ENCODE data around the gene WDR64.

WDR64 gene

GRCh38 chr1:241630005-241630404 is 22.1 kb upstream of the WDR64 start:
- no peak for DNase-seq
- in situ Hi-C loops (cut with MboI; ENCODE audit: low pct_unique_long_range_greater_than_20kb, low sequenced_read_pairs) = no loop called here

- in situ Hi-C loops (cut with MboI; ENCODE audit: low pct_unique_long_range_greater_than_20kb, low sequenced_read_pairs) = no loop called here
- no peak for DNase-seq
Measured at GRCh38 chr1:241630476-241630875, 21.6 kb upstream of the WDR64 start.

GRCh38 chr1:241630899-241631298 is 21.2 kb upstream of the WDR64 start:
- in situ Hi-C loops (cut with MboI; ENCODE audit: low pct_unique_long_range_greater_than_20kb, low sequenced_read_pairs) = no loop called here
- no peak for DNase-seq

DNA sequence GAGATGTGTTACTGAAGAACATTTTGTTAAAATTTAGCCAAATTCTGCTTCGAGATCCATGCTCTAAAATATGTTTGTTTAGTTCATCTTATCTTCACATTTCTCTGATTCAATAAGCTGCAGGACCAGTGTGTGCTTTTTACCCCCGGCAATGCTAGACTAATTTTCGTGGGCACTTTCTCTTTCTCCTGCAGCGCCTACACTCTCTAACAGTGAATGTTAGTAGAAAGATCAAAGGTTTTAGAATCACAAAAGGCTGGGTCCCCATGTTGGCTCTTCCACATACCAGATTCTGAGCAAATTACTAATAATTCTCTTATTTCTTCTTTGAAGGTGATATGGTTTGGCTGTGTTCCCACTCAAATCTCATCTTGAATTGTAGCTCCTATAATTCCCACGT is 20.4 kb upstream of the WDR64 start:
- in situ Hi-C loops (cut with MboI; ENCODE audit: low pct_unique_long_range_greater_than_20kb, low sequenced_read_pairs) = no loop called here
- no peak for DNase-seq

DNA sequence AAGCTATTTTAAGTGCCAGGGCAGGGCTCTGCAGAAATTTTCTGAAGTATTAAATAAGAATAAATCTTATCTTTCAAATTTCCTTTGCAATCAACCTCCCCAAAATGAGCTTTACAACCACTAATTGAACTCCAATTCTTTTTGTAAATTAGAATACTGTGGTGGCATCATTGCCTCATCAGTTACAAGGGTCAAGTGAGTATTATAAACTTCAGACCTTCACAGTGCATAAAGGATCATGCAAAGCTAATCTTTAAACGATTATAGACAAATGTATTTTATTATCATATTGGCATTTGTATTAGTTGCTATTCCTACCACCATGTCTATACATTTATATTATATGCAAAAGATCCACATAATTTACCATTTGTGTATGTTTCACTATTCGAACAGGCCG is 19.1 kb upstream of the WDR64 start:
- in situ Hi-C loops (cut with MboI; ENCODE audit: low pct_unique_long_range_greater_than_20kb, low sequenced_read_pairs) = no loop called here
- DNase-seq = no peak

GRCh38 chr1:241635556-241636152 is 16.4 kb upstream of the WDR64 start:
- in situ Hi-C loops (cut with MboI; ENCODE audit: low pct_unique_long_range_greater_than_20kb, low sequenced_read_pairs) = no loop called here
- DNase-seq = no peak

DNA sequence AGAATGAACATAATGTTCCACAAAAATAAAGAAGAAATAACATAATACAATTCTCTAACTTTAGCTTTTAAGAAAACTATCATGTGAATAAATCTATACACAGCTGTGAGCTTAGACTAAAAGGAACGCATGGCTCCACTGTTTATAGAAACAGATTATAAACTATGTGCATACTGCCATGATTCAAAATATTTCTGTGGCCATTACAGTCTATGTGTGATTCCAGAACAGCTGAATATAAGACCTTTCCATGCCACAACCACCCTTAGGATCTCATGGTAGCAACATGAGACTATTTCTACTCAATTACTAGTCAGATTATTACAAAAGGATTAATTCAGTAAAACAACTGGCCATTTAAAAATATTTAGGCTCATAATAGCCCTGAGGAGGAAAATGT is 15.8 kb upstream of the WDR64 start:
- DNase-seq = no peak
- in situ Hi-C loops (cut with MboI; ENCODE audit: low pct_unique_long_range_greater_than_20kb, low sequenced_read_pairs) = no loop called here

DNA sequence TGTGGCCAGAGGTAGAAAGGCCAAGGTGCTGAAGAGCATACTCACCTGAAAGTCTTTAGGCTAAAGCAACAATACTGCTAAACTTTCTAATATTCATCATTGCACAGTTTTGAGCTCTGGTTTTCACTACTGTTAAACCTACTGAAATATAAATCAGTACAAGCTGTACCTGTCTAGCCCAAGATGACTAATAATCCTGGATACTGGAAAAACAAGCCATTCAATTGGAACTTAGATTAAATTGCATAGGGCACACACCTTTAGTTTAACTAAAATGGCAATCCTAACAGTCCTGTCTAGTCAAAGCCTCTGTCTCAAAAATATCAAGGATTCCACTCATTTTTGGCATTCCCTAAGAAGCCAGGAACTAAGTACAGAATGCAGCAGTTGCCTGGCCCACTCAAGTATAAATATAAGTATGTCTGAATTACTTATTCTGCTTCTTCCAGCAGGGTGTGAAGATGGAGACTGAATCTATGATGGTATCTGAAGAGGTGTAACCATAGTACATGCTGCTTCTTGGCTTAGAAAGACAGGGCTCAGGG is 15.0 kb upstream of the WDR64 start:
- no peak for DNase-seq
- in situ Hi-C loops (cut with MboI; ENCODE audit: low pct_unique_long_range_greater_than_20kb, low sequenced_read_pairs) = no loop called here

DNA sequence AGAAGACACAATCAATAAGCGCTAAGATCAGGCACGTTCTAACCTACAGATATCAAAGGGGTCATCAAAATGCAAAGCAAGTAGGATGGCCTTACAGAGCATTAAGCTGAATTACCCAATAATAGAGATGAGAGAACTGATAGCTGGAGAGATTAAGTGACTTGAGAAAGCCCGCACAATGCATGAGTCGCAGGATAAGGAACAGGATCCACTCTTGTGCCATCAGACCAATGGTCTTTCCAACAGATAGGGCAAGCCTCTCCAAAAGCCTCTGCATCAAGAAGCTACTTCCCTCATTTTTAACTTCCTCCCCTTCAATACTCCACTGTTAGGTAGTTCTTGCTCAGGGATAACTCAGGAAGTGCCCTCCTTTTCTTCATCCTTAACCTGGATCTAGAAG is 14.5 kb upstream of the WDR64 start:
- in situ Hi-C loops (cut with MboI; ENCODE audit: low pct_unique_long_range_greater_than_20kb, low sequenced_read_pairs) = no loop called here
- DNase-seq = peak; percentile 52

- peak; percentile 34 for DNase-seq
Measured at GRCh38 chr1:241638099-241638682, 13.9 kb upstream of the WDR64 start.

DNA sequence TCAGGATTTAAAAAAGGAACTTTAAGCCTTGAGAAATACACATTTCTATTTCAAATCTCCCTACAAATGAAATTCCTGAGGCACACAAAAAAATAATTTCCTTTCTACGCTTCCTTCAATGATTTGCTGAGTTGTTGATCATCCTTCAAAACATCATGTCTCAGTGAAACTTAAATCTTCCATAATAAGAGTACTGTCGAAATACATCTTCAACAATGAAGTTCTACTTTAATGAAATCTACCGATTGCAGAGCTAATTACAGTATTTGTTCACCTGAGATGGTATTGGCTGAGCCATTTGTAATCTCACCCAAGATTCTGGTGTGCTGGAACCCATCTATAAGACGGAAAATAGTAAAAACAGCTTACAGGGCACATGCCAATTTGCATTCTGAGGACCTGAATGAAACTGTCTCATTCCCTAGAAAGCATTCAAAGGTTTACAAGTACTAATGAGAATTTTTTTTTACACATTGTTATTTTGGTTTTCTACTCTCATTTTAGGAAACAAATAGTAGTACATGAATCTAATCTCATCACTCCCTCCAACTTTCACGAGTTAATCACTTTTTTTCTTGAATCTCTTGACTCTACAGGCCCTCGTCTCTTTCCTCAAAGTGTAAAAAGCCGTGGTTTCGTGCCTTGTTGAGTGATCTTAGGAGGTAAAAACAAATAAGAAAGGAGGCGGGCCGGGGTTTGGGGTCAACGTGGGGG is 13.0 kb upstream of the WDR64 start:
- in situ Hi-C loops (cut with MboI; ENCODE audit: low pct_unique_long_range_greater_than_20kb, low sequenced_read_pairs) = no loop called here
- peak; percentile 42 for DNase-seq

More at GRCh38 chr1:241638099-241638682, 13.9 kb upstream of the WDR64 start:
- in situ Hi-C loops (cut with MboI; ENCODE audit: low pct_unique_long_range_greater_than_20kb, low sequenced_read_pairs) = no loop called here

DNA sequence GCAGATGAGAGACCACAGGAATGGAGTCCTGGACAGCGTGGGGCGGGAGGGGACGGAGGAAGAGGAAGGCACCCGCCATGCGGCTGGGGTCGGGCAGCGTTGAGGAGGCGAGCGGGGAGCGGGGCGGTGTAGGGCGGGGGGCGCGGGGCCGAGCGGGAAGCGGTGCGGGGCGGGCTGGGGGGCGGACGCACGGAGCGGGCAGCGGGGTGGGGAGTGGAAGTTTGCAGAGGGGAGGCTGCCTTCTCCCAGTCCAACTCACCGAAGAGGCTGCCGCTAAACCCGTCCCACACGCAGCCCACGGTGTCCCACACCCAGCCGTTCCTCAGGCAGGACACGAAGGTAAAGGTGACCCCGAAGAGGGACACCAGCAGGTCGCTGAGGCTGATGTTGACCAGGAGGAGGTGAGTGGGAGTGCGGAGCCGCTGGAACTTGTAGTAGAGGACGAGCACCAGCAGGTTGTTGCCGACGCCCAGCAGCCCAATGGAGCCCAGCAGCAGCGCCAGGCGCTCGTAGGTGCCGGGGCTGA is 12.4 kb upstream of the WDR64 start:
- in situ Hi-C loops (cut with MboI; ENCODE audit: low pct_unique_long_range_greater_than_20kb, low sequenced_read_pairs) = no loop called here
- DNase-seq = peak; percentile 63

DNA sequence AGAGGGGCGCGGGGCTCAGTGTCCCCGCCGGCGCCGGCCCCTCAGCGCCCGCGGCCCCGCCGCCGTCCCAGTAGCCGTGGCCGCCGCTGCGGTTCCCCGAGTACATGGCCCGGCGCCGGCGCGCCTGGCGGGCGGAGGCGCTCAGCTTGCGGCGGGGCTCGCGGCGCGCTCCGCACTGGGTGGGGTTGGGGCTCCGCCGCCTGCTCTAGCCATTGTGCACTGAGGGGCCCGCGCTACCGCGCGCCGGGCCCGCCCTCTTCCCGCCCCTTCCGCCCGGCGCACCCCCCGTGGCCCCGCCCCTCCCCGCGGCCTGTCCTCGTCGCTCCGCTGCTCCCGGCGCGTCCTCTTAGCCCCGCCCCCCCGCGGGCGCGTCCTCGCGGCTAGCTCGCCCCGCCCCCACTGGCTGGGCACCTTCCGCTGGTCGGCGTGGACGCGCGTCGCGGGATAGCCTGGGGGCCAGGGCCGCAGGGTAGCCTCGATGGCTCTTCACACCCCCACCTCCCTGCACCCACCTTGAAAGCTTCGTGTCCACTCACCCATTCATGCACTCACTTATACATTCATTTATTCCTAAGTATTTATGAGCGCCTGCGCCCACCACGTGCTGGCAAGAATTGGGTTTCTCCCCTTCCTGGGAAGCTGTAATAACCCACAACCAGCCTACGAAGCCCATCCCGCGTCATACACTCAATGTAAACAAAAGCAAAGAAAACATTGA is 11.8 kb upstream of the WDR64 start, which contains the start of the genes CHML and OPN3:
TSS of gene CHML (minus strand) at position 221 of the 718 bp plus-strand sequence. CDS start 4,603 bp downstream, outside the sequence.
TSS of gene OPN3 (minus strand) at position 221 of the 718 bp plus-strand sequence. CDS start at position 106, 115 bp downstream.
- in situ Hi-C loops (cut with MboI; ENCODE audit: low pct_unique_long_range_greater_than_20kb, low sequenced_read_pairs) = no loop called here
- peak; percentile 69 for DNase-seq

- DNase-seq = no peak
- in situ Hi-C loops (cut with MboI; ENCODE audit: low pct_unique_long_range_greater_than_20kb, low sequenced_read_pairs) = no loop called here
Measured at GRCh38 chr1:241640867-241641622, 11.0 kb upstream of the WDR64 start.

DNA sequence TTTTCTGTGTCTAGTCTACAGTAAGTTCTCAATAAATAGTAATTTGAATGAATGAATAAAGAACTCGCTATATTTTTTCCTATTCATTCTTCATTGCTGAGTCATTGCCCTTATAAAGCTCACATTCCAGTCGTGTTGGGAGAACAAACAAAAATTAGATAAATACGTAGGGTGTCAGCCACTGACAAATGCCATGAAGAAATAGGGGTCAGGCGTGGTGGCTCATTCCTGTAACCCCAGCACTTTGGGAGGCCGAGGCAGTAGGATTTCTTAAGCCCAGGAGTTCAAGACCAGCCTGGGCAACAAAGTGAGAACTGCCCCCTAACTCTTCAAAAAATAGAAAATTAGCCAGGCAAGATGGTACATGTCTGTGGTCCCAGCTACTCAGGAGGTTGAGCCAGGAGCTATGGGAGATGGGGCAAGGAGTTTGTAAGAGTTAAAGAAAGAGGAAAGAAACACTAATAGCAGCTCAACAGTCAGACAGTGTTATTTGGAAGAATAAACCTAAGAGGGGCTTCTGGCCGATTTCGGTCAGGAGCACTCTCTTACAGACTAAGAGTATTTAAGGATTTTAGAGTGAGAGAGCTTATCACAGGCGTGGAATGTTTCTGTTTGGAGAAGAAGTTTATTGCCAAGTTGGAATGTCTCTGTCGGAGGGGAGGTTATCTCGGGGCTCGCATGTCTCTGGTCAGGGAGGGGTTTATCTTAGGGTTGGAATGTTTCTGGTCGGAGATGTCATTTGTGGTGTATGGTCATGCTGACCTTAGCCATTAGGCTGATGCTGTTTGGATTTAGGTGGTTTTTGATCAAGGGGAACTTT is 10.1 kb upstream of the WDR64 start:
- in situ Hi-C loops (cut with MboI; ENCODE audit: low pct_unique_long_range_greater_than_20kb, low sequenced_read_pairs) = no loop called here
- DNase-seq = no peak

DNA sequence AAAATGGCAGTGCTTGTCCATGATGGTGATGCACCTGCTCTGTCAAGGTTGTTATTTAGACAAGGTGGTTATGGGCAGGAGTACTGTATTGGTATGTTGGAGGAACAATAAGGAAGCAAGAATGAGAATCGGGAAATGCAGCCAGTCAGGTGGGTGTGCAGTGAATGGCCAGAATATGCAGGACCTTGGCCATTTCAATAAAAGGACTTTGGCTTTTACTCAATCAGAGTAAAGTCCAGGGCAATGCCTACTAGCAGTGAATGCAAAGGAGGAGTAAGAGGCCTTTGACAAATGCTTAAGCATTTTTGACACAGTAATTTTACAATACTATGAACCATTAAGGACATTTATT is 9.5 kb upstream of the WDR64 start:
- no peak for DNase-seq
- in situ Hi-C loops (cut with MboI; ENCODE audit: low pct_unique_long_range_greater_than_20kb, low sequenced_read_pairs) = no loop called here

- in situ Hi-C loops (cut with MboI; ENCODE audit: low pct_unique_long_range_greater_than_20kb, low sequenced_read_pairs) = no loop called here
- no peak for DNase-seq
Measured at GRCh38 chr1:241644259-241644658, 7.8 kb upstream of the WDR64 start.

GRCh38 chr1:241645199-241645598 is 6.9 kb upstream of the WDR64 start:
- in situ Hi-C loops (cut with MboI; ENCODE audit: low pct_unique_long_range_greater_than_20kb, low sequenced_read_pairs) = no loop called here
- no peak for DNase-seq
